Stimulated activated CD4-positive, alpha-beta T cell treated with anti-CD3 and anti-CD28 coated beads, Interleukin-15, amount 100 ng/mL, for 24 hours (primary cell): ENCODE data around the gene WNK2.

Experiments
- DNase-seq: peaks from one replicate; pipeline ENCODE4 v3.0.0-alpha.2; 2020

The WNK2 gene

GRCh38 chr9:93186215-93186945 is 2.4 kb downstream of the WNK2 start:
- no peak for DNase-seq

- DNase-seq, result no peak
These were observed 3.1 kb downstream of the WNK2 start for GRCh38 chr9:93187047-93187446.

- no peak for DNase-seq
These were observed 3.6 kb downstream of the WNK2 start for GRCh38 chr9:93187574-93187973.

- DNase-seq, result no peak
These were observed 4.8 kb downstream of the WNK2 start for GRCh38 chr9:93188426-93189368.

- no peak for DNase-seq
These were observed 5.6 kb downstream of the WNK2 start for GRCh38 chr9:93189369-93190132.

- no peak for DNase-seq
These were observed 6.2 kb downstream of the WNK2 start for GRCh38 chr9:93190133-93190525.

GRCh38 chr9:93190656-93191353 is 6.9 kb downstream of the WNK2 start:
- DNase-seq, result no peak

- DNase-seq, result no peak
These were observed 7.4 kb downstream of the WNK2 start for GRCh38 chr9:93191354-93191660.

GRCh38 chr9:93192721-93193387 is 8.9 kb downstream of the WNK2 start:
- DNase-seq, result no peak

GRCh38 chr9:93193388-93194220 is 9.7 kb downstream of the WNK2 start:
- DNase-seq, result no peak

- no peak for DNase-seq
These were observed 10.3 kb downstream of the WNK2 start for GRCh38 chr9:93194221-93194625.

- no peak for DNase-seq
These were observed 10.7 kb downstream of the WNK2 start for GRCh38 chr9:93194641-93195040.

- DNase-seq, result no peak
These were observed 12.4 kb downstream of the WNK2 start for GRCh38 chr9:93196096-93197055.

- DNase-seq, result no peak
These were observed 13.7 kb downstream of the WNK2 start for GRCh38 chr9:93197670-93198069.

GRCh38 chr9:93198117-93198837 is 14.3 kb downstream of the WNK2 start:
- no peak for DNase-seq

GRCh38 chr9:93198838-93199625 is 15.1 kb downstream of the WNK2 start:
- no peak for DNase-seq

- DNase-seq, result no peak
These were observed 16.5 kb downstream of the WNK2 start for GRCh38 chr9:93200449-93200742.

GRCh38 chr9:93200989-93201334 is 17.0 kb downstream of the WNK2 start:
- no peak for DNase-seq
